HEK293T (cell line): ENCODE measurements around the gene ACTG2.

Source experiments
- CTCF ChIA-PET: fragments of 350-600 bp; formaldehyde crosslinking; extraction: SDS; loops from one replicate; lab custom pipeline; 2021; ENCODE audit warnings: antibody characterized with exemption, inconsistent platforms; lab: Yijun Ruan, JAX
- POLR2A ChIA-PET: fragments of 350-600 bp; formaldehyde crosslinking; extraction: SDS; loops from one replicate; lab custom pipeline; 2020; ENCODE audit warnings: antibody characterized with exemption, inconsistent platforms; lab: Yijun Ruan, JAX
- DNase-seq: peaks from one replicate; pipeline ENCODE4 v3.0.0; 2012; ENCODE audit warnings: mixed read lengths; ENCODE audit errors: extremely low spot score
- ARNT ChIP-seq: fragments of 450-650 bp; IDR thresholded peaks from 2 replicates; pipeline ENCODE4 v1.6.1; 2017; ENCODE audit warnings: mild to moderate bottlenecking
- BHLHE40 ChIP-seq: fragments of 450-650 bp; IDR thresholded peaks from 2 replicates; pipeline ENCODE4 v1.6.1; 2016; ENCODE audit warnings: mild to moderate bottlenecking, moderate library complexity, borderline replicate concordance
- CTBP1 ChIP-seq: fragments of 450-650 bp; IDR thresholded peaks from 2 replicates; pipeline ENCODE4 v1.6.1; 2016; ENCODE audit warnings: borderline replicate concordance
- ELF4 ChIP-seq: fragments of 450-650 bp; IDR thresholded peaks from 2 replicates; pipeline ENCODE4 v1.6.1; 2017; ENCODE audit warnings: antibody characterized with exemption
- FOXA1 ChIP-seq: fragments of 450-650 bp; IDR thresholded peaks from 2 replicates; pipeline ENCODE4 v1.6.1; 2016; ENCODE audit warnings: mild to moderate bottlenecking
- FOXK2 ChIP-seq: fragments of 450-650 bp; IDR thresholded peaks from 2 replicates; pipeline ENCODE4 v1.6.1; 2016; ENCODE audit warnings: mild to moderate bottlenecking
- FOXM1 ChIP-seq: fragments of 450-650 bp; IDR thresholded peaks from 2 replicates; pipeline ENCODE4 v1.6.1; 2017; ENCODE audit warnings: mild to moderate bottlenecking, borderline replicate concordance
- HDGF ChIP-seq: fragments of 450-650 bp; IDR thresholded peaks from 2 replicates; pipeline ENCODE4 v1.6.1; 2017; ENCODE audit warnings: antibody characterized with exemption, borderline replicate concordance
- L3MBTL2 ChIP-seq: fragments of 450-650 bp; conservative IDR thresholded peaks from 2 replicates; pipeline ENCODE4 v1.6.1; 2016; ENCODE audit warnings: mild to moderate bottlenecking
- LEF1 ChIP-seq: fragments of 450-650 bp; IDR thresholded peaks from 2 replicates; pipeline ENCODE4 v1.6.1; 2017; ENCODE audit warnings: mild to moderate bottlenecking, borderline replicate concordance
- NFRKB ChIP-seq: fragments of 450-650 bp; IDR thresholded peaks from 2 replicates; pipeline ENCODE4 v1.6.1; 2016; ENCODE audit warnings: mild to moderate bottlenecking, moderate library complexity
- PKNOX1 ChIP-seq: fragments of 450-650 bp; IDR thresholded peaks from 2 replicates; pipeline ENCODE4 v1.6.1; 2016
- SP1 ChIP-seq: fragments of 450-650 bp; IDR thresholded peaks from 2 replicates; pipeline ENCODE4 v1.6.1; 2017
- SUZ12 ChIP-seq: fragments of 450-650 bp; IDR thresholded peaks from 2 replicates; pipeline ENCODE4 v1.6.1; 2016; ENCODE audit warnings: mild to moderate bottlenecking
- TARDBP ChIP-seq: fragments of 450-650 bp; IDR thresholded peaks from 2 replicates; pipeline ENCODE4 v1.6.1; 2016
- ZNF384 ChIP-seq: fragments of 450-650 bp; IDR thresholded peaks from 2 replicates; pipeline ENCODE4 v1.6.1; 2016

Gene ACTG2

DNA sequence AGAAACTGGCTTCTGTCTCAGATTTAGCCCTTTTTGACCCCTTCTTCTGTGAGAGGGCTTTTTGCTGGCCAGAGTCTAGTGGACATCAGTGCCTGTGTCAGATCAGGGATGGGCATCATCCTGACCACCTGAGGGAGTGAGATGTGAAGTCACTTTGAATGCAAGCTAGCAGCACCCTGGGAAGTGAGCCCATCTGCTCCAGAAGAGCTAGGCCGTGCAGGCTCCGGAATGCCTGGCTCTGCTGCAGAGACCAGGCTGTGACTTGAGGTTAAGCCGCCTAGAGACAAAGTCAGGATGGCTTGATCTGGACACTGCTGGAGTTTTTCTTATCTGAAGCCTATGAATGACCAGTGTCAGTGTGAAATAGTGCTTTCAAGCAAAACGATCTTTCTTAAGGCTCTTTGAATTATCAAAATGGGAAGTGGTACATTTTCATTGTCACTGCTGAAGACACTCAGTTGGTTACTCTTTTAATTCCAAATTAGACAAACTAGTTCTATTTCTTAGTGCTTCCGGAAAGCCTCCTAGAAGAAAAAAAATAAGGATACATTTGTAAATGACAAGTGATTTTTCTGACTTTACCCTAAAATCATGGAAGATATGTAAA lies 54.7 kb downstream of the ACTG2 start:
- CTCF ChIA-PET = no interaction called here
- POLR2A ChIA-PET = no interaction called here
- DNase-seq = no peak

GRCh38 chr2:73949802-73950201 lies 57.0 kb downstream of the ACTG2 start:
- TF ChIP-seq FOXM1 = no peak
- TF ChIP-seq TARDBP = no peak
- no peak for DNase-seq
- POLR2A ChIA-PET = no interaction called here
- CTCF ChIA-PET = no interaction called here

More for the DNA sequence above, 54.7 kb downstream of the ACTG2 start:
- TF ChIP-seq ARNT (no peak), ZNF384 (no peak), FOXK2 (no peak), HDGF (no peak), PKNOX1 (no peak), L3MBTL2 (no peak), FOXA1 (no peak), FOXM1 (no peak)

DNA sequence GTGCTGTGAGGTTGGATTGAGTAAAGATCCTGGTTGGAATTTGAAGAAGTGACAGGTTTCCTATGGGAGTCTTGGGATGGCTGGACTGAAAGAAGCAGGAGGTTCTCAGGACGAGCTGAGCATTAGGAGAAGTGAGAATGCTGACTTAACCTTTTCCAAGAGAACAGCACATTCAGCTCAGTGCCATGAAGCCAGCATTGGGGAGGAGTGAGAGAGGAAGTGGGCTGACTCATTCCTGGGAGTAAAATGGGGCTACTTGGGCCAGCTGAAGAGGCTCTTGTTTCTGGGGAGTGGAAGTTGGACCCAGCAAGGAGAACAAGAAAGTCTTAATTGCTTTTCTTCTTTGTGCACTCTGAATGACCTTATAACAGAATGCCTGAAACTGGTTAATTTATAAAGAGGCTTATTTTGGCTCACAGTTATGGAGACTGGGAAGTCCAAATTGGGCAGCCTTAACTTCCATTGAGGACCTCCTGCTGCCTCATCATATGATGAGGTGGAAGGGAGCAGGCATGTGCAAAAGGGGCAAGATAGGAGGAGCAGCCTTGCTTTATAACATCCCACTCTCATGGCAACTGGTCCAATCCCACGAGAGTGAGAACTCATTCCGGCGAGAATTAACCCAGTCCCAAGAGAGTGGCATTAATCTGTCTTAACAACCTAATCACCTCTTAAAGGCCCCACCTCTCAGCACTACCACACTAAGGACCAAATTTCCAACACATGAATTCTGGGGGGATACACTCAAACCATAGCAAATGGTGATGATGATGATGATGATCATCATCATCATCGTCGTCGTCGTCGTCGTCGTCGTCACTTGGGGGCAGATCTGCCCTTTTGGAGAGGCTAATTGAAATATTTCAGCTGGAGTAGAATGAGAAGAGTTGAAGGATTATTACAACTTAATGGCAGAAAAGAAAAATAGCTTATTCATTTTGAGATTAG lies 60.0 kb downstream of the ACTG2 start:
- DNase-seq = no peak

DNA sequence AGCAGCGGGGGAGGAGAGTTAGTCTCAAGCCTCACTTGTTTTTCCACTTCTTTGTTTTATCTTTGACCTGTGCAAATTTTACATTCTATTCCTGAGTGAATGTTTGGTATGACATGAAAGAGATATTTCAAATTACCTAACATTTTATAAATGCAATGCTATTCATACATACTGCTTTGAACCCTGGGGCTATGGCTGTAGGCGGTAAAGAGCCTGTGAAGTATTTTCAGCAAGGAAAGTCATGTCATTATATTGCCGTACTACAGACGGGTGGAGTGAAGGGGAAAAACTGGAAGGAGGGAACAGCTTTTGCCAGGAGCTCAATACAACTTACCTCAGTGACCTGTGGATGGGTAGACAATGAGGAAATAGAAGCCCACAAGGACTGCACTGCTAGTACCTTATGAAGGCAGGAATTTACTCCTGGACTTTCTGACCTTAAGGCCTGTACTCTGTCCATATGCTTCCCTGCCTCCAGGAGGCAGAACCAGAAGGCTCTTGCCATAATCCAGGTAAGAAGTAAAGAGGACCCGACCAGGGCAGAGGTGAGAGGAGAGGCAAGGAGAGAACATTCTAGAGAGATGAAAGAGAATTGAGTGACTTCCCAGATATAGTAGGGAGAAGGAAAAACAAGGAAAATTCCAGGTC lies 63.5 kb downstream of the ACTG2 start:
- ChIA-PET CTCF (no interaction called here), POLR2A (interaction anchor here (0.8 kb wide), 1 partner anchor 29 kb away, joined by 3 read pairs; no protein-coding TSS in a partner anchor)
- DNase-seq = no peak
- TF ChIP-seq SUZ12 (no peak), SP1 (no peak), PKNOX1 (no peak)

More for the DNA sequence above, 60.0 kb downstream of the ACTG2 start:
- POLR2A ChIA-PET = no interaction called here
- CTCF ChIA-PET = no interaction called here
- TF ChIP-seq HDGF (no peak), ZNF384 (no peak), TARDBP (no peak), LEF1 (no peak), ELF4 (no peak), SP1 (no peak), NFRKB (no peak), PKNOX1 (no peak), BHLHE40 (no peak), L3MBTL2 (no peak), ARNT (no peak), CTBP1 (no peak), FOXK2 (no peak), FOXA1 (no peak), FOXM1 (no peak), SUZ12 (no peak)

GRCh38 chr2:73961274-73961673 lies 68.5 kb downstream of the ACTG2 start:
- no peak for DNase-seq
- TF ChIP-seq ELF4 (no peak), ARNT (no peak), NFRKB (no peak), BHLHE40 (no peak), SUZ12 (no peak), FOXA1 (no peak), L3MBTL2 (no peak), FOXK2 (no peak), FOXM1 (no peak), CTBP1 (no peak)
- ChIA-PET CTCF (interaction anchor here (0.6 kb wide), 1 partner anchor 13 kb away, joined by 3 read pairs; no protein-coding TSS in a partner anchor), POLR2A (no interaction called here)

DNA sequence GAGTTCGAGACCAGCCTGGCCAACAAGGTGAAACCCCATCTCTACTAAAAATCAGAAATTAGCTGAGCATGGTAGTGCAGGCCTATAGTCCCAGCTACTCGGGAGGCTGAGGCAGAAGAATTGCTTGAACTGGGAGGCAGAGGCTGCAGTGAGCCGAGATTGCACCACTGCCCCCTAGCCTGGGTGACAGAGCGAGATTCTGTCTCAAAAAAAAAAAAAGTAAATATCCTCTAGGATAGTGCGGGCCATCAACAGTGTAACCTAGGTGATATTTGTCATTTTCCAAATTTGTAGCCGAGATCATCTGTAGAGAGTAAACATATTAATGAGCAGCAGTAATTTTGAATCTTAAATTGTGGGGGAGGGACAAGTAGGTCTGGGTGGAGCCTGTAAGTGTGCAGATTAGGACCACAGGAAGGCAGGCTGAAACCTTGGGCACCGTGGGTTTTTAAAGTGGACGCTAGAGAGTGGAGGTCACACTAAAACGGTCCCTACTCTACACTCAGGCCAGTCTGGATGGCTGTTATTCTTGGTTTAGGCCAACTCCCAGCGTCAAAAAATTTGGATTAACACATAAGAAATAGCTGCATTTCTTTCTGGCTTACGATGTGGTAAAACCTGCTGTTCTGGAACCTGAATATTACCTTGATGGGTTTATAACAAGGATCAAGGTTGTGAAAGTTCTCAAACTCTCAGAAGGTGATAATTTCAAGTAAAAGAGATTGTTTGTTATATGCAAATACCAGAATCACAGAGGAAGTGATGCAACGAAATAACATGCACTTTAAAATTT lies 69.2 kb downstream of the ACTG2 start:
- CTCF ChIA-PET = interaction anchor here (0.6 kb wide), 1 partner anchor 14 kb away, joined by 3 read pairs; no protein-coding TSS in a partner anchor
- POLR2A ChIA-PET = no interaction called here
- peak; percentile 73 for TF ChIP-seq ZNF384
- TF ChIP-seq FOXM1 = no peak
- TF ChIP-seq HDGF = no peak
- TF ChIP-seq BHLHE40 = no peak
- no peak for DNase-seq
